KOPT-K1 (cell line): ENCODE data around the gene TMED1.

Experiments
- H3K27ac ChIP-seq: fragments of 200-600 bp; sonication (generic); 2 replicates; pipeline ENCODE4 v1.5.1; 2016; ENCODE audit warnings: antibody characterized with exemption, mild to moderate bottlenecking, low read depth, low read length; ENCODE audit not compliant: poor library complexity, severe bottlenecking
- H3K36me3 ChIP-seq: fragments of 200-600 bp; sonication (generic); 2 replicates; pipeline ENCODE4 v1.5.1; 2017; ENCODE audit warnings: antibody characterized with exemption, mild to moderate bottlenecking, low read length, moderate library complexity; ENCODE audit not compliant: insufficient read depth
- H3K9me3 ChIP-seq: fragments of 200-600 bp; sonication (generic); 2 replicates; pipeline ENCODE4 v1.5.1; 2017; ENCODE audit warnings: antibody characterized with exemption, low read length, mild to moderate bottlenecking; ENCODE audit not compliant: insufficient read depth, poor library complexity, severe bottlenecking

TMED1 gene

DNA sequence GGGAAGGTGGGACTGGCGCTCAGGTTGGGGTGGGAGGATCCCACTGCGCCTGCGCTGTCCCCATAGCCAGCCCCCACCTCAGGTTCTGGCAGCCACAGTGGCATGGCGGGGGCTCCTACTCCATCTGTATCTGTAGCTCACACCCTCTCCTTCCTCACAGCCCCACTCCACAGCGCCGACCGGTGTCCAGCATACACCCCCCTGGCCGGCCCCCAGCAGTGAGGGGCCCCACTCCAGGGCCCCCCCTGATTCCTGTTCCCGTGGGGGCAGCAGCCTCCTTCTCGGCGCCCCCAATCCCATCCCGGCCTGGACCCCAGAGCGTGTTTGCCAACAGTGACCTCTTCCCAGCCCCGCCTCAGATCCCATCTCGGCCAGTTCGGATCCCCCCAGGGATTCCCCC lies 6.0 kb downstream of the TMED1 start:
- no peak overlapping the region for H3K27ac ChIP-seq
- H3K36me3 ChIP-seq: peaks cover 91% of the 10 kb centered on the region
- no peaks in the 10 kb centered on the region for H3K9me3 ChIP-seq

DNA sequence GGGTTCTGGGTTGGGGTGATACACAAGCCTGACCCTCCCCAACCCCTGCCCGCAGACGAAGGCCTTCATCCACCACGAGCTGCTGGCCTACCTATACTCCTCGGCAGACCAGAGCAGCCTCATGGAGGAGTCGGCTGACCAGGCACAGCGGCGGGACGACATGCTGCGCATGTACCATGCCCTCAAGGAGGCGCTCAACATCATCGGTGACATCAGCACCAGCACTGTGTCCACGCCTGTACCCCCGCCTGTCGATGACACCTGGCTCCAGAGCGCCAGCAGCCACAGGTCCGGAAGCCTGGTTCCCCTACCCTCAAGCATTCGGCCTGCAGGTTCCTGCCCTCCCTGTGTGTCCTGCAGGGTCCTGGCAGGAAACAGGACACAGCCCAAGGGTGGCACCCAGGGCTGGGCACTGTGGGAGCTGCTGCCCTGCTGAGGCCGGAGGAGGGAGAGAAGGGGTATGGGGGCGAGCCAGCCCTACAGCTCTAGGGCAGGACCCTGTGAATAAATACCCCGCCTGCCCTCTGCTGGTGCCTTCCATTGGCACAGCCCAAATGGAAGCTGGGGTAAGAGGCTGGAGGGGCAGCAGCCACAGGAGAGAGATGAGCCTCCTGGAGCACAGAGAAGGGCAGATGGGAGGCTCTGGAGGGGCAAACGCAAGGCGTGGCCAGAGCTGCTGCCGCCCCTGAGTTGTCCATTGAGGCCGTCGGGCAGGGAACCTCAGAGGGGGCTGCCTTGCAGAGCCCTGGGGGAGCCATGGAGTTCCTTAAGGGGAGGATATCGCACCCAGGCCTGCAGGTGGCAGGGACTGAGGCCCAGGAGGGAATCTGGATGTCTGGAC lies 6.8 kb downstream of the TMED1 start:
- H3K36me3 ChIP-seq: peaks cover 93% of the 10 kb centered on the region
- no peak overlapping the region for H3K27ac ChIP-seq

DNA sequence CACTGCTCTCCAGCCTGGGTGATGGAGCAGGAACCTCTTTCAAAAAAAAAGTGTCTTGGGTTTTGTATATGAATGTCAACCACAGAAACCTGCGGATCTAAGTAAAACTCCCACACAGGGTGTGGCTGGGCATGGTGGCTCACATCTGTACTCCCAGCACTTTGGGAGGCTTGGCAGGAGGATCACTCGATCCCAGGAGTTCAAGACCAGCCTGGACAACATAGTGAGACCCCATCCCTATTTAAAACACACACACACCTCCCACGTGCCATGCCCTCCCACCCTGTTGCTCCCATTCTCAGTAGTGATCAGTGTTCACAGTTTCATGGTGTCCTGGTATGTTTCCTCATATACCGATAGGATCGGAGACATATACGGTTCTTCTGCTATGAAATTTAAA lies 9.2 kb downstream of the TMED1 start:
- no peaks in the 10 kb centered on the region for H3K9me3 ChIP-seq
- H3K27ac ChIP-seq: no peak overlapping the region
- H3K36me3 ChIP-seq: peaks cover 90% of the 10 kb centered on the region

More for the DNA sequence above, 6.8 kb downstream of the TMED1 start:
- H3K9me3 ChIP-seq: no peaks in the 10 kb centered on the region

DNA sequence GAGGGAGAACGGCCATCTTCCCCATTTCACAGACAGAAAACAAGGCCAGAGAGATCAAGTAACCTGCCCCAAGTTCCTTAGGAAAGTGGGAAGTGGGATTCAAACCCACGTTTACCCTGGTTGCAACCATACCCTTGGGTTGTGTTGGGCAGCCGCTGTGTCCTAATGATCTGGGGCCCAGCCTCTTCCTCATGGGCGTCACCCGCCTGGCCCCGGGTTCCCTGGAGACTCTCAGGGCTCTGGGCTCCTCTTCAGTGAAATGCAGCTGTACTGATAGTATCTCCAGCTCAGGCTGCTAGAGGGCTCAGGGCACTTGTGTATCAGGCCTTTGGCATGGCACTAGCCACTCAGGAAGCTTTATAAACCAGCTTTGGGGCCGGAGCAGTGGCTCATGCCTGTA lies 9.8 kb downstream of the TMED1 start:
- peaks cover 90% of the 10 kb centered on the region for H3K36me3 ChIP-seq
- H3K27ac ChIP-seq: no peak overlapping the region
- peaks cover 3% of the 10 kb centered on the region for H3K9me3 ChIP-seq

DNA sequence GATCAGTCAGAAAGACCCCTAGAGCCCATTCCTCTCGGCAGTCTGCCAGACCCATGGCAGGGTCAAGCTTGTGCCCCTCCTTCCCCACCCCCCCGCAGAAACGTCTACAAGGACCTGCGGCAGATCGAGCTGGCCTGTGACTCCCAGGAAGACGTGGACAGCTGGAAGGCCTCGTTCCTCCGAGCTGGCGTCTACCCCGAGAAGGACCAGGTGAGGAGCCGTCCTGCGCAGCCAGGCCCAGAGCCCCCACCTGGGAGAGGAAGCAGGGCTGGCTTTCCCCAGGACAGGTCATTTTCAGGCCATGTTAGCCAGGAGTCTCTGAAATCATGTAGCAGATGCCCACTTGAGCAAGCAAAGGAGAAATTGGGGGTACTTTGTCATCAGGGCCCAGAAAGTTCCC lies 12.3 kb downstream of the TMED1 start:
- Histone ChIP-seq H3K36me3 (peaks cover 87% of the 10 kb centered on the region), H3K27ac (no peak overlapping the region), H3K9me3 (peaks cover 7% of the 10 kb centered on the region)

DNA sequence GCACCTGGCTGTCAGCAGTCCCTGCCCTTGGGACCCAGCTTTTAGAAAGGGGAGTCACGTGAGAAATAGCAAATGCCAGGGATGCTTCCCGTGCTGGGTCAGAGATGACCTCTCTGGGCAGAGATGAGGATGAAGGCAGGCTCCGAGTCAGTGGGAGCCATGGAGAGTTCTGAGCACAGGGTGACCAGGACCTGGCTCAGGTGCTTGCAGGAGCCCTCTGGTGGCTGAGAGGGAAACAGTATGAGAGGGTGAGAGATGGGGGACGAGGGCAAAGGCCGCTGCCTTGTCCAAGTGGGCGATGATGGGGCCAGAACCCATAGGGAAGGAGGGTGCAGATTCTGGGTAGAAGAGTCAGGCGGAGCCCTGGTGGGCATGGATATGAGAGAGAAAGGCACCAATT lies 15.8 kb downstream of the TMED1 start:
- Histone ChIP-seq H3K9me3 (peaks cover 7% of the 10 kb centered on the region), H3K27ac (no peak overlapping the region), H3K36me3 (peaks cover 90% of the 10 kb centered on the region)

DNA sequence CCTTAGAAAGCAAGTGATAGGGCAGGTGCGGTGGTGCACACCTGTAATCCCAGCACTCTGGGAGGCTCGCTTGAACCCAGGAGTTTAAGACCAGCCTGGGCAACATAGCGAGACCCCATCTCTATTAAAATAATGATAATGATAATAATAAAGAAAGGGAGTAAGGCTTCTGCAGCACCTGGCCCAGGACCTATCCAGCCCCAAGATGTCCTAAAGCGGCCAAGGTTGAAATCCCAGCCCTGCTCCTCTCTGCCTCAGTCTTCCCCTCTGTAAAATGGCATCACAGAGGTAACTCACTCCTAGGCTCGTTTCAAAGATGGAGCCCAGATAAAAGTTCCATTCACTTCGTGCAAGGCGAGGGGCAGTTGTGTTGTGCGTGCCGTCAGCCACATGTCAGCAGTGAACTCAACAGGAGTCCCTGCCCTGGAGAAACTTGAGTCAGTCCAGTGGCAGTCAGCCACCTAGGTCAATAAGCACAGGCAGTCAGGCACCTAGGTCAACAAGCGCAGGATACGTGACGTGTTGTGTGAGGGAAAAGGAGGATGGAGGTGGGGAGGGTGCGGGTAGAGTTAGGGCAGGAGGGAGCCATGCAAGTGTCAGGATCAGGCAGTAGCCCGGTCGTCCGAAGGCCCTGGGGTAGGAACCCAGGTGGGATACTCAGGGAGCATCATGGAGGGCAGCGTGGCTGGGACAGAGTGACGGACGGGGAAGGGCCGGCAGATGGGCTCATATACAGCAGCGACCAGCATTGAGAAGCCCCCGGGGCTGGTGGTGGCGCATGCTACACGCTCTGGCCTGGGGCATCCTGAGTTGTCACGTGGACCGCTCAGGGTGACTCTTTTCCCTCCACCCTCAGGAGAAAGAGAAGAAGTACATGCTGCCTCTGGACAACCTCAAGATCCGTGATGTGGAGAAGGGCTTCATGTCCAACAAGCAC lies 16.6 kb downstream of the TMED1 start:
- H3K36me3 ChIP-seq: peaks cover 90% of the 10 kb centered on the region
- peaks cover 7% of the 10 kb centered on the region for H3K9me3 ChIP-seq
- no peak overlapping the region for H3K27ac ChIP-seq

DNA sequence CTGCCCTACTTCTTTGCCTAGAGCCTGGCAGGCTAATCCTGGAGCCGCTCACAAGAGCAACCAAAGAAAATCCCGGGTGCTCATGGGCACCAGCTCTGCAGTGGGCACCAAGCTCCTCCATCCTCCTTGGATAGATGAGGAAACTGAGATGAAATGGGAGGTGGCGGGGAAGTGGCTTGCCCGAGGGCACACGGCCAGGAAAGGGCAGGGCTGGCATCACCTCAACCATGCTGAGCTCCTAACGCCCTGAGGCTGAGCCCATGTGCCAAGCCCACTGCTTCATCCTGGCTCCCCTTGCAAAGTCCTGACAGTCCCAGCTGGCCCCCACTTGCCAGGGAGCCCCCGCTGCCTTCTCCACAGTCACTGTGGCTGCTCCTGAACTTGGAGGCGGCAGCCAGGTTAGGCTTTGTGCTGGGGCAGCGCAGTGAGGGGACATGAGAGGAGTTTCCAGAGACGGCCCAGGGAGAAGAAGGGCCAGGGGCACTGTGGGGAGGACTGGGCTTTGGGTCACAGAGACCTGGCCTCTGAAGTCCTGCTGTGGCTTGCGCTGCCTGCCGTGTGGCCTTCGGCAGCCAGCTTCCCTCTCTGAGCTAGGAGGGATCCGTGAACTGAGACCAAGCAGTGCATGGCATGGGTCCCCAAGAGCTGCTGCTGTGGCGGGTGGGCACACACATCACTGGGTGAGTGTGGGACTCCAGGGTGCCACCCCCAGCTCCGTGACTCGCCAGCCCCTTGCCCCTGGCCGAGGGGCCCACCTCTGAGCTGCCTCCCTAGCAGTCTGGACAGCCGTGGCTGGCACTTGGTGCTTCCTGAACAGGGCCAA lies 17.5 kb downstream of the TMED1 start:
- peaks cover 7% of the 10 kb centered on the region for H3K9me3 ChIP-seq
- H3K36me3 ChIP-seq: peaks cover 90% of the 10 kb centered on the region
- H3K27ac ChIP-seq: no peak overlapping the region

DNA sequence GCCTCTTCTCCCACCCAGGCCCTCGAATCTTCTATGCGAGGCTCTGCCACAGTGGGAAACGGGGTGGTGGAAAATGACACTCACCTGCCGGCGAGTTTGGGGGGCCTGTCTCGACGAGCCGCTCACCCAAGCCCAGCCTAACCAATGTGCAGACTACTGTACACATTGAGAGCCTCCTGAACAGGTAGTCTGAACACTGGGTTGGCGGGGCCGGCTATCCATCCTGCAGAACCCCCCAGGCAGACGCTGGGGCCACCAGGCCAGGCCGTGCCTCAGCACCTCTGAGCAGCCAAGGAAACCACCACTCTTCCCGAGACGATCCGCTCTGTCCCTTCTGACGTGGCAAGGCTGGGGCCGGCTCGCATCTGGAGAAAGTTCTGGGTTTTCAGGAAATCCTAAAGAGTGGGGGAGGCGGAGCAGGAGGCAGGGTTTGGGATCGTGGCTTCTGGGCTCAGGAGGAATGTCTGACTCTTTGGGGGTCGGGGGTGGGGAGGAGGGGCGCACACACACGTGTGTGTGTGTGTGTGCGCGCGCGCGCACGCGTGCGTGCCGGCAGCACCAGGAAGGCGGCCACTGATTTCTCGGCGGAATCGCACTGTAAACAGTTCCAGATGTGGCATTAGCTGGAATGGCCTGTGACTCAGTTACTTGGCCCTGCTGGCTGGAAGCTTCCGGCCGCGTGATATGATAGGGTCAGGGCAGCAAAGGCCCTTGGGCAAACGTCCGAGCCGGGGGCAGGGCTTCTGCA lies 18.5 kb downstream of the TMED1 start:
- Histone ChIP-seq H3K9me3 (peaks cover 7% of the 10 kb centered on the region), H3K27ac (no peak overlapping the region), H3K36me3 (peaks cover 95% of the 10 kb centered on the region)

DNA sequence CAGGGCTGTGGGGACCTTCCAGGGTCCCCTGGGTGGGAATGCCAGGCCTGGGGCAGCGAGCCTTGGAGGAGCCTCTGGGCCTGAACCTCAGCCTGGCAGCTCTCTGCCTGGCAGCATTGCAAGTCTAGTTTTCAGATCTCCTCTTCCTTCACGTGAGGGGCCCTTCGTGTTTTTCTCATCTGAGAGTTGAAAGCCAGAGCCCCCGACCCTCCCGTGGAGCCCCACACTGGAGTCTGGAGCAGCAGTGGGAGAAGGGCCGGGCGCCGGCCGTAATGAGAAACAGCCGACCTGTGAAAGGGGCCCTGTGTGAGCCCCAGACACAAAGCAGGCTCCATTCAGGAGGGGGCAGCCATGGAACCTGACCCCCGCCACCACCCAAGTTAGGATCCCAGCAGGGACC lies 19.3 kb downstream of the TMED1 start:
- Histone ChIP-seq H3K9me3 (peaks cover 7% of the 10 kb centered on the region), H3K27ac (no peak overlapping the region), H3K36me3 (peaks cover 95% of the 10 kb centered on the region)

DNA sequence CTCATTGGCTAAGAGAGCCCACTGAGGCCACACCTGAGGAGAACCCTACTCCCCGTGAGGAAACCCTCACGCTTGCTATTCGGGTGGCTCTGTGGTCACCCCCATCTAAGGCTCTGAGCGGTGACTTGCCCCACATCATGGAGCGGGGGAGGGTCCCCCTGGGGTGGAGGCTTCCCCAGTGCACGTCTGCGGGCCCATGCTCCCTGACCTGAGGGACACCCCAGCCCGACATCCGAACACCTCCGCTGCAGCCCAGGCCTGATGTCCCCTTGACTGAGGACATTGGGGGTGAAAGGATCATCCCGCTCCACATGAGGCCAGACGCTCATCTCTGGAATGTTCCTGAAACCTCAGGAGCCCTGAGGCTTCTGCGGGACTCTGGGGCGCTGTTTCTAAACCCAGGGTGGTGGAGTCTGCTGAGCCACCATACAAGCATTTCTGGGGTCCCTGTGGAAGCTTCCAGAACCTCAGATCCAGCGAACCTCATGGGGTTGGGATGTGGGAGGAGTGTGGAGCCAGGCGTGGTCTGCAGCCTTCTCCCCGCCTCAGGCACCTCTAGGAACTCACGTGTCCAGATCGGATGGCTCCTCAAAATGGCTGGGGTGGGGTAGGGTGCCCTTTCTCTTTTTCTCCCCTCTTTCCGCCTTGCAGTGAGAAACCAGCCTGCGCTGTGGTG lies 19.9 kb downstream of the TMED1 start:
- Histone ChIP-seq H3K27ac (no peak overlapping the region), H3K9me3 (peaks cover 3% of the 10 kb centered on the region), H3K36me3 (peaks cover 95% of the 10 kb centered on the region)

DNA sequence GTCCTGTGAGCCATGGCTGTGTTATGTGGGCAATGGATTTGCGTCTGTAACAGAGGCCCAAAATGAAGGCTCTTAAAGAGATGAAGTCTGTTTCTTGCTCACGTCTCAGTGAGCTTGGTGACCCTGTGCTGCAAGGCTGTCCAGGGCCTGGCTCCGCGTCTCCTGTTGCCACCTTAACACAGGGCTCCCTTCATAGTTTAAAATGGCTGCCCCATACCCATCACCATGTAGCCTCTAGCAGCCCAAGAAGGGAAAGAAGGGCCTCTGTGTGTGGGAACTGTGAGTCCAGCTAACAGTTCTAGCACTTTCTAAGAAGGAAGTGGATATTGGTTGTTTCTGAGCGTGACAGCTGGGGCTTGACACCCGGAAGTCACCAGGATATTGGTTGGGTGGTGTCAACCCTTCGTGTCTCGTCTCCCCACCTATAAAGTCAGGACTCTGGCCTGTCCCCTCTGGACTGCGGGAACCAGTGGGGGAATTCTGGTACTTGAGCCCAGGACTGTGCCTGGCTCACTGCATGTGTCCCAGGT lies 20.9 kb downstream of the TMED1 start:
- Histone ChIP-seq H3K36me3 (peaks cover 95% of the 10 kb centered on the region), H3K27ac (no peak overlapping the region)

DNA sequence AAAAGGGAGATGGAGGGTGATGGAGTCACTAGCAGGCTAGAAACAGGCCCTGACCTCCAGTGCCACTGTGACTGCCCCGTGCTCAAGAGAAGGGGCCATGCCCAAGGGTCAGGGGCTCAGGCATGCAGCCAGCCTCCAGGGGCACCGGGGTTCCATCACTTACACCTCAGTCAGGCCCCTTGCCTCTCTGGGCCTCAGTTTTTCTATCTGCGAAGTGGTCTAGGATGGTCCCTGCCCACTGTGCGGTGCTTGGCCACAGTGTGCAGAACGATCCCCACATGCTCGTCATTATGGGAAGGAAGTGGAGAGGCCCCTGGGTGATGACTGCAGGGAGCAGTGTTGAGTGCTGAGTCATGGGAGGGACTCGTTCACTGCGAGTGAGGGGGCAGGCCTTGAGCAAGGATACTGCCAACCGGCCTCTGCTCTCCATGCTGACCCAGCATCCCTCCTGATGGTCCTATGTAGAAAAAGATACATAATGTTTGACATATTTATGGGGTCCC lies 23.1 kb downstream of the TMED1 start:
- no peak overlapping the region for H3K27ac ChIP-seq
- peaks cover 96% of the 10 kb centered on the region for H3K36me3 ChIP-seq
- H3K9me3 ChIP-seq: no peaks in the 10 kb centered on the region

More for the DNA sequence above, 20.9 kb downstream of the TMED1 start:
- no peaks in the 10 kb centered on the region for H3K9me3 ChIP-seq
